ENCODE results near the gene MYH10. TPM values are rescaled to one million over a fixed set of nuclear protein-coding genes. Genes with fewer than 3 reads are reported as not detected.

Gene MYH10
- total and polyA plus RNA-seq, 7 donors: 1.8 to 34.2 (median 1.9) TPM

GRCh38 chr17:8443756-8444155, 186.8 kb downstream of the MYH10 start:
- Histone ChIP-seq H3K27ac (no peak overlapping the region), H3K4me3 (no peak overlapping the region), H3K9me3 (no peaks in the 10 kb centered on the region), H3K4me1 (peaks cover 17% of the 10 kb centered on the region), H3K36me3 (ENCODE audit: insufficient read depth in 1 of 2, low read depth in 1 of 2) (peaks cover 3 to 52% of the 10 kb centered on the region in 2 donors), H3K27me3 (ENCODE audit: insufficient read depth in 3 of 3, low read length in 2 of 3) (no peaks in the 10 kb centered on the region)
- ATAC-seq (no peak), DNase-seq (no peak)
- TF ChIP-seq CTCF (IDR thresholded peaks at IDR 0.05): no peak
- intact Hi-C loops (cut with DNase I): no loop called here
- WGBS, 3 donors: 66 to 79% (median 70%) methylated on average over 7 of the region's 7 CpGs

- Histone ChIP-seq H3K4me3 (no peak overlapping the region), H3K27ac (no peak overlapping the region), H3K9me3 (no peaks in the 10 kb centered on the region), H3K4me1 (peaks cover 30% of the 10 kb centered on the region), H3K36me3 (ENCODE audit: insufficient read depth in 1 of 2, low read depth in 1 of 2) (peaks cover 0 to 47% of the 10 kb centered on the region in 2 donors), H3K27me3 (ENCODE audit: insufficient read depth in 3 of 3, low read length in 2 of 3) (no peaks in the 10 kb centered on the region)
- intact Hi-C loops (cut with DNase I): no loop called here
- no peak for TF ChIP-seq CTCF (IDR thresholded peaks at IDR 0.05)
- DNase-seq (no peak), ATAC-seq (no peak)
- WGBS, 3 donors: 91 to 95% (median 93%) methylated on average over 2 of the region's 2 CpGs
Measured at GRCh38 chr17:8442310-8442709, 188.2 kb downstream of the MYH10 start.

- 81% methylated on average over 2 of the region's 2 CpGs for WGBS, 3 donors
- Histone ChIP-seq H3K36me3 (ENCODE audit: insufficient read depth in 1 of 2, low read depth in 1 of 2) (peaks cover 0 to 40% of the 10 kb centered on the region in 2 donors), H3K27ac (no peak overlapping the region), H3K27me3 (ENCODE audit: insufficient read depth in 3 of 3, low read length in 2 of 3) (no peaks in the 10 kb centered on the region), H3K9me3 (no peaks in the 10 kb centered on the region), H3K4me3 (no peak overlapping the region), H3K4me1 (peaks cover 33% of the 10 kb centered on the region)
- no peak for TF ChIP-seq CTCF (IDR thresholded peaks at IDR 0.05)
- intact Hi-C loops (cut with DNase I): no loop called here
- ATAC-seq (no peak), DNase-seq (no peak)
Measured at GRCh38 chr17:8441690-8442089, 188.8 kb downstream of the MYH10 start.

- Histone ChIP-seq H3K27ac (no peak overlapping the region), H3K9me3 (no peaks in the 10 kb centered on the region), H3K4me3 (no peak overlapping the region), H3K4me1 (peaks cover 33% of the 10 kb centered on the region), H3K27me3 (ENCODE audit: insufficient read depth in 3 of 3, low read length in 2 of 3) (no peaks in the 10 kb centered on the region), H3K36me3 (ENCODE audit: insufficient read depth in 1 of 2, low read depth in 1 of 2) (peaks cover 0 to 21% of the 10 kb centered on the region in 2 donors)
- TF ChIP-seq CTCF (IDR thresholded peaks at IDR 0.05): no peak
- intact Hi-C loops (cut with DNase I): no loop called here
- no peak for ATAC-seq
- 96 to 100% (median 98%) methylated on average over 3 of the region's 3 CpGs for WGBS, 3 donors
- no peak for DNase-seq
Measured at GRCh38 chr17:8439681-8440080, 190.8 kb downstream of the MYH10 start.

GRCh38 chr17:8438441-8438840, 192.1 kb downstream of the MYH10 start:
- Histone ChIP-seq H3K36me3 (ENCODE audit: insufficient read depth in 1 of 2, low read depth in 1 of 2) (peaks cover 0 to 12% of the 10 kb centered on the region in 2 donors), H3K9me3 (no peaks in the 10 kb centered on the region), H3K27ac (no peak overlapping the region), H3K27me3 (ENCODE audit: insufficient read depth in 3 of 3, low read length in 2 of 3) (no peaks in the 10 kb centered on the region), H3K4me3 (no peak overlapping the region), H3K4me1 (peaks cover 29% of the 10 kb centered on the region)
- intact Hi-C loops (cut with DNase I): no loop called here
- DNase-seq: no peak
- no peak for TF ChIP-seq CTCF (IDR thresholded peaks at IDR 0.05)
- ATAC-seq: no peak
- 73 to 82% (median 75%) methylated on average over 5 of the region's 5 CpGs for WGBS, 3 donors

Measured in psoas muscle (tissue), 8 donors.